Testis (tissue), 2 donors: Measurements from ENCODE around the gene PRPF38B.

Source experiments
- CTCF ChIP-seq, 3 experiments: fragments of 450-650 bp in 2 of 3; fragments of 200-600 bp in 1 of 3; sonication (generic) in 1 of 3; IDR thresholded peaks; one replicate each; pipeline ENCODE4 v1.5.1; 2016 to 2019; ENCODE audit warnings: antibody characterized with exemption in 3 of 3, mild to moderate bottlenecking in 2 of 3, moderate library complexity in 1 of 3
- POLR2A ChIP-seq: fragments of 450-650 bp; IDR thresholded peaks from one replicate; pipeline ENCODE4 v1.6.1; 2017; ENCODE audit warnings: antibody characterized with exemption, mild to moderate bottlenecking, moderate library complexity

GRCh38 chr1:108657356-108658080 is 34.6 kb upstream of the PRPF38B start:
- TF ChIP-seq CTCF (IDR thresholded peaks at IDR 0.05) (no peak), POLR2A (no peak)
